ENCODE data around the gene CPEB3.

GRCh38 chr10:92213049-92213448, 77.8 kb downstream of the CPEB3 start:
- TF ChIP-seq CTCF (IDR thresholded peaks at IDR 0.05) (no peak), POLR2A (IDR thresholded peaks at IDR 0.05) (no peak)

Measured in testis (tissue), 2 donors.